HepG2 (cell line): ENCODE data around the gene SLC10A1. TPM values are rescaled to one million over a fixed set of nuclear protein-coding genes. Genes with fewer than 3 reads are reported as not detected.
A peak's percentile ranks its signal among the peaks of the same experiment; 100 is the strongest.

ENCODE experiments used
- CC2D1A ChIP-seq: sonication (generic); formaldehyde crosslinking; IDR thresholded peaks from 2 replicates; pipeline ENCODE4 v1.8.1; 2023; ENCODE audit warnings: mild to moderate bottlenecking, missing genetic modification reagents
- HOXA3 ChIP-seq: sonication (generic); formaldehyde crosslinking; IDR thresholded peaks from 2 replicates; pipeline ENCODE4 v1.5.0; 2020; ENCODE audit warnings: missing genetic modification reagents
- MAF1 ChIP-seq: sonication (generic); formaldehyde crosslinking; IDR thresholded peaks from 2 replicates; pipeline ENCODE4 v1.5.0; 2020; ENCODE audit warnings: missing genetic modification reagents, borderline replicate concordance
- MEIS1 ChIP-seq: sonication (generic); formaldehyde crosslinking; IDR thresholded peaks from 2 replicates; pipeline ENCODE4 v1.9.0; 2021; ENCODE audit warnings: mild to moderate bottlenecking, missing genetic modification reagents, moderate library complexity, borderline replicate concordance
- MXD4 ChIP-seq: IDR thresholded peaks from 2 replicates; pipeline ENCODE4 v1.6.1; 2016; ENCODE audit warnings: mild to moderate bottlenecking, missing biosample characterization, missing genetic modification reagents
- NFYB ChIP-seq: sonication (generic); formaldehyde crosslinking; IDR thresholded peaks from 2 replicates; pipeline ENCODE4 v1.4.0; 2020; ENCODE audit warnings: missing genetic modification reagents
- RFX1 ChIP-seq: fragments of 450-650 bp; IDR thresholded peaks from 2 replicates; pipeline ENCODE4 v1.6.1; 2017
- SIX1 ChIP-seq: sonication (generic); formaldehyde crosslinking; IDR thresholded peaks from 2 replicates; pipeline ENCODE4 v1.4.0; 2020; ENCODE audit warnings: missing genetic modification reagents, borderline replicate concordance
- ZNF629 ChIP-seq: sonication (generic); formaldehyde crosslinking; conservative IDR thresholded peaks from 2 replicates; pipeline ENCODE4 v1.5.0; 2020; ENCODE audit warnings: missing genetic modification reagents
- ZNF737 ChIP-seq: sonication (generic); formaldehyde crosslinking; IDR thresholded peaks from 2 replicates; pipeline ENCODE4 v1.5.0; 2020; ENCODE audit warnings: missing genetic modification reagents, mild to moderate bottlenecking, borderline replicate concordance
- ZSCAN12 ChIP-seq: sonication (generic); formaldehyde crosslinking; IDR thresholded peaks from 2 replicates; pipeline ENCODE4 v1.9.0; 2021; ENCODE audit warnings: mild to moderate bottlenecking, missing genetic modification reagents
- polyA plus RNA-seq, 8 experiments: library from polyadenylated mRNA; depleted of rRNA in 3 of 8; stranded (reverse) in 7 of 8; unstranded in 1 of 8; fragments of >200 nt; fragmentation: Illumina TruSeq in 4 of 8; extraction: Trizol in 4 of 8; gene quantifications; 2 replicates each; pipeline versions ENCODE4 v1.2.1 to v1.2.3, GENCODE V29; 2011 to 2016; ENCODE audit warnings: low read depth in 4 of 8, missing spikeins in 1 of 8, mixed read lengths in 1 of 8; ENCODE audit not compliant: insufficient read depth in 1 of 8
- total RNA-seq, 5 experiments: library from RNA; depleted of rRNA; stranded (reverse); fragments of >200 nt; fragmentation: Illumina TruSeq; extraction: Trizol; gene quantifications; 2 replicates each; pipeline ENCODE4 v1.2.3, GENCODE V29; 2016; ENCODE audit warnings: low read depth in 1 of 5
- TF ChIP-seq, protein P1 (sequence below): sonication (generic); formaldehyde crosslinking; IDR thresholded peaks from 2 replicates; pipeline ENCODE4 v1.5.1; 2020; ENCODE audit warnings: missing genetic modification reagents, mild to moderate bottlenecking, borderline replicate concordance
- TF ChIP-seq, protein P2 (sequence below): sonication (generic); formaldehyde crosslinking; IDR thresholded peaks from 2 replicates; pipeline ENCODE4 v1.4.0; 2020; ENCODE audit warnings: missing genetic modification reagents
- TF ChIP-seq, protein P3 (sequence below), 2 experiments: fragments of 450-650 bp in 1 of 2; sonication (generic) in 1 of 2; formaldehyde crosslinking in 1 of 2; IDR thresholded peaks; 2 replicates each; pipeline versions ENCODE4 v1.6.1 to v1.8.0; 2016 to 2022; ENCODE audit warnings: antibody characterized with exemption in 1 of 2, mild to moderate bottlenecking in 1 of 2, missing genetic modification reagents in 1 of 2

Gene SLC10A1
- total and polyA plus RNA-seq, 2 of the 13 experiments (the other 11 are each of a cell fraction or from before 2014, with no cell fraction given): 0.17 TPM; not detected in 1

DNA sequence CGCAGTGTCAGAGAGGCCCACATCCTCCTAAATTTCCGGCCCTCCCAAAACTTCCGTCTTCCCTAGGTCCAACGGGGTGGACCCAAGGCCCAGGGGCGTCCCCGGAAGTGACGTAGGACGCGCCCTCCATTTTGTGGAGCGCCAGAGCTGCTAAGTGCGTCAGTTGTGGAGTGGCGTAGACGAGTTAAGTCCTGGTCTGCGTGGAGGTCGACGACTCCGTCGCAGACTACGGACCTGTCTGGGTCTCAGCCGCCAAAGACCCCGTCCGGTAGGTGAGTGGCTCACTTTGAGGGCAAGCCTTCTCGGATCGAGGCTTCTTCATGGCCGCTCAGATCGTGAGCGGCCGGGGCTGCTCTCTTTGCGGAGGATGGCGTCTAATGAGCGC is 30.1 kb downstream of the SLC10A1 start, which contains the start of gene SRSF5 (continued):
- TF ChIP-seq, protein P1, sequence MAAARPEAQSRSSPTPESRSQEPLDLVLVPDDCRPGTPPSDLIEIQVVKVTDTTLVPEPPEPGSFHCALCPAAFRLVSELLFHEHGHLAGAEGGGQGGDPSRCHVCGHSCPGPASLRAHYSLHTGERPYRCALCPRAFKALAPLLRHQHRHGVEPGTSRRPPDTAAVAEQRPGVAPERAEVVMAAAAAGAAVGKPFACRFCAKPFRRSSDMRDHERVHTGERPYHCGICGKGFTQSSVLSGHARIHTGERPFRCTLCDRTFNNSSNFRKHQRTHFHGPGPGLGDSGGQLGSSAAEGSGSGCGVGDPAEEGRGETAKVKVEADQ: no peak
- TF ChIP-seq ZNF737 (CRISPR knock-in tag) (no peak), RFX1 (no peak), CC2D1A (CRISPR knock-in tag) (no peak), MXD4 (CRISPR knock-in tag) (no peak), HOXA3 (CRISPR knock-in tag) (peak; percentile 99), ZSCAN12 (no peak), SIX1 (CRISPR knock-in tag) (no peak), ZNF629 (CRISPR knock-in tag) (peak; percentile 25; the same call in 1 of the 2 replicates), MEIS1 (no peak), NFYB (peak; percentile 26; the same call in 1 of the 2 replicates), MAF1 (peak; percentile 61; the same call in 1 of the 2 replicates)
- TF ChIP-seq, protein P2, sequence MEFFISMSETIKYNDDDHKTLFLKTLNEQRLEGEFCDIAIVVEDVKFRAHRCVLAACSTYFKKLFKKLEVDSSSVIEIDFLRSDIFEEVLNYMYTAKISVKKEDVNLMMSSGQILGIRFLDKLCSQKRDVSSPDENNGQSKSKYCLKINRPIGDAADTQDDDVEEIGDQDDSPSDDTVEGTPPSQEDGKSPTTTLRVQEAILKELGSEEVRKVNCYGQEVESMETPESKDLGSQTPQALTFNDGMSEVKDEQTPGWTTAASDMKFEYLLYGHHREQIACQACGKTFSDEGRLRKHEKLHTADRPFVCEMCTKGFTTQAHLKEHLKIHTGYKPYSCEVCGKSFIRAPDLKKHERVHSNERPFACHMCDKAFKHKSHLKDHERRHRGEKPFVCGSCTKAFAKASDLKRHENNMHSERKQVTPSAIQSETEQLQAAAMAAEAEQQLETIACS: no peak
- TF ChIP-seq, protein P3, sequence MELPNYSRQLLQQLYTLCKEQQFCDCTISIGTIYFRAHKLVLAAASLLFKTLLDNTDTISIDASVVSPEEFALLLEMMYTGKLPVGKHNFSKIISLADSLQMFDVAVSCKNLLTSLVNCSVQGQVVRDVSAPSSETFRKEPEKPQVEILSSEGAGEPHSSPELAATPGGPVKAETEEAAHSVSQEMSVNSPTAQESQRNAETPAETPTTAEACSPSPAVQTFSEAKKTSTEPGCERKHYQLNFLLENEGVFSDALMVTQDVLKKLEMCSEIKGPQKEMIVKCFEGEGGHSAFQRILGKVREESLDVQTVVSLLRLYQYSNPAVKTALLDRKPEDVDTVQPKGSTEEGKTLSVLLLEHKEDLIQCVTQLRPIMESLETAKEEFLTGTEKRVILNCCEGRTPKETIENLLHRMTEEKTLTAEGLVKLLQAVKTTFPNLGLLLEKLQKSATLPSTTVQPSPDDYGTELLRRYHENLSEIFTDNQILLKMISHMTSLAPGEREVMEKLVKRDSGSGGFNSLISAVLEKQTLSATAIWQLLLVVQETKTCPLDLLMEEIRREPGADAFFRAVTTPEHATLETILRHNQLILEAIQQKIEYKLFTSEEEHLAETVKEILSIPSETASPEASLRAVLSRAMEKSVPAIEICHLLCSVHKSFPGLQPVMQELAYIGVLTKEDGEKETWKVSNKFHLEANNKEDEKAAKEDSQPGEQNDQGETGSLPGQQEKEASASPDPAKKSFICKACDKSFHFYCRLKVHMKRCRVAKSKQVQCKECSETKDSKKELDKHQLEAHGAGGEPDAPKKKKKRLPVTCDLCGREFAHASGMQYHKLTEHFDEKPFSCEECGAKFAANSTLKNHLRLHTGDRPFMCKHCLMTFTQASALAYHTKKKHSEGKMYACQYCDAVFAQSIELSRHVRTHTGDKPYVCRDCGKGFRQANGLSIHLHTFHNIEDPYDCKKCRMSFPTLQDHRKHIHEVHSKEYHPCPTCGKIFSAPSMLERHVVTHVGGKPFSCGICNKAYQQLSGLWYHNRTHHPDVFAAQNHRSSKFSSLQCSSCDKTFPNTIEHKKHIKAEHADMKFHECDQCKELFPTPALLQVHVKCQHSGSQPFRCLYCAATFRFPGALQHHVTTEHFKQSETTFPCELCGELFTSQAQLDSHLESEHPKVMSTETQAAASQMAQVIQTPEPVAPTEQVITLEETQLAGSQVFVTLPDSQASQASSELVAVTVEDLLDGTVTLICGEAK (IDR thresholded peaks at IDR 0.05): peak; percentile 43; the same call in 1 of the 2 replicates
- TF ChIP-seq, protein P3 (CRISPR knock-in tag; IDR thresholded peaks at IDR 0.05): no peak
